H1 (cell line): ENCODE data around the gene MOB3B. TPM values are rescaled to one million over a fixed set of nuclear protein-coding genes. Genes with fewer than 3 reads are reported as not detected.

Experiments used
- CTCF ChIA-PET: fragments of 300-600 bp; sonication (Branson Sonifier 250); formaldehyde crosslinking; loops from one replicate; lab custom pipeline; 2021; ENCODE audit not compliant: partially characterized antibody; lab: Charles Lee
- POLR2A ChIA-PET: fragments of 300-600 bp; sonication (Branson Sonifier 250); formaldehyde crosslinking; loops from one replicate; lab custom pipeline; 2021; ENCODE audit warnings: inconsistent platforms; ENCODE audit not compliant: partially characterized antibody; lab: Charles Lee
- DNase-seq, 2 experiments: peaks; one replicate each; pipeline versions ENCODE4 v3.0.0 to v3.0.0-alpha.2; 2010 to 2022; ENCODE audit warnings: low spot score in 2 of 2, low read depth in 1 of 2, mixed read lengths in 1 of 2
- FAIRE-seq: peaks from 2 replicates; lab custom pipeline; 2011; peaks lifted over from hg19 to GRCh38; lab: Jason Lieb, UNC
- H2AFZ ChIP-seq: 2 replicates; pipeline ENCODE4 v1.8.1; 2012; ENCODE audit warnings: low read length, inconsistent platforms
- H2AK5ac ChIP-seq: 2 replicates; pipeline ENCODE4 v1.6.1; 2013; ENCODE audit warnings: low read depth, low read length
- H2BK120ac ChIP-seq: replicated peaks from 2 replicates; pipeline ENCODE3; 2013; ENCODE audit warnings: low read depth, low read length, inconsistent platforms
- H2BK12ac ChIP-seq: 2 replicates; pipeline ENCODE4 v1.6.1; 2013; ENCODE audit warnings: low read depth, low read length
- H2BK15ac ChIP-seq: 2 replicates; pipeline ENCODE4 v1.6.1; 2013; ENCODE audit warnings: low read length
- H2BK20ac ChIP-seq: 2 replicates; pipeline ENCODE4 v1.6.1; 2013; ENCODE audit warnings: low read length
- H2BK5ac ChIP-seq: 2 replicates; pipeline ENCODE4 v1.6.1; 2013; ENCODE audit warnings: low read depth, low read length
- H3K14ac ChIP-seq: 2 replicates; pipeline ENCODE4 v1.6.1; 2013; ENCODE audit warnings: inconsistent platforms; ENCODE audit not compliant: insufficient read length
- H3K18ac ChIP-seq: 2 replicates; pipeline ENCODE4 v1.6.1; 2013; ENCODE audit warnings: low read length; ENCODE audit errors: extremely low read depth
- H3K23ac ChIP-seq: 2 replicates; pipeline ENCODE4 v1.6.1; 2013; ENCODE audit warnings: inconsistent platforms; ENCODE audit not compliant: insufficient read length
- H3K23me2 ChIP-seq: 2 replicates; pipeline ENCODE4 v1.6.1; 2013; ENCODE audit warnings: low read depth, low read length
- H3K27ac ChIP-seq: 2 replicates; pipeline ENCODE4 v1.6.1; 2011; ENCODE audit warnings: low read depth, low read length, inconsistent platforms
- H3K27me3 ChIP-seq, 4 experiments: replicated peaks in 1 of 4; 1 replicate in 1 of 4; 2 replicates in 3 of 4; pipeline versions ENCODE4 v1.6.1 to v1.8.1; 2011 to 2013; ENCODE audit warnings: low read length in 3 of 4, mild to moderate bottlenecking in 3 of 4, inconsistent platforms in 2 of 4, mixed read lengths in 2 of 4, moderate library complexity in 1 of 4; ENCODE audit not compliant: control insufficient read depth in 3 of 4, insufficient read depth in 3 of 4; ENCODE audit errors: extremely low read depth in 1 of 4
- H3K36me3 ChIP-seq, 4 experiments: 2 replicates each; pipeline versions ENCODE4 v1.6.1 to v1.8.1; 2011 to 2013; ENCODE audit warnings: mild to moderate bottlenecking in 4 of 4, low read length in 3 of 4, moderate library complexity in 2 of 4, control low read depth in 1 of 4, inconsistent platforms in 1 of 4; ENCODE audit not compliant: insufficient read depth in 4 of 4, control insufficient read depth in 2 of 4
- H3K4ac ChIP-seq: replicated peaks from 2 replicates; pipeline ENCODE3; 2013; ENCODE audit warnings: low read length, low read depth, mixed read lengths, inconsistent platforms; ENCODE audit not compliant: insufficient read length
- H3K4me1 ChIP-seq, 4 experiments: replicated peaks in 1 of 4; 1 replicate in 1 of 4; 2 replicates in 3 of 4; pipeline versions ENCODE4 v1.6.1 to v1.8.1; 2011 to 2013; ENCODE audit warnings: low read length in 3 of 4, inconsistent platforms in 2 of 4, mixed read lengths in 1 of 4; ENCODE audit not compliant: insufficient read depth in 4 of 4, control insufficient read depth in 3 of 4
- H3K4me2 ChIP-seq, 2 experiments: 2 replicates each; pipeline versions ENCODE4 v1.6.1 to v1.8.1; 2011 to 2013; ENCODE audit warnings: low read depth in 2 of 2, low read length in 2 of 2, control low read depth in 1 of 2, inconsistent platforms in 1 of 2, mild to moderate bottlenecking in 1 of 2; ENCODE audit not compliant: insufficient read depth in 1 of 2
- H3K4me3 ChIP-seq, 4 experiments: fragments of 200-600, 300-600 bp in 1 of 4; sonication (generic), shearing (Covaris generic), sonication (Bioruptor Twin) in 1 of 4; 2 replicates each; pipeline versions ENCODE4 v1.5.1 to v1.8.1; 2011 to 2016; ENCODE audit warnings: low read length in 4 of 4, low read depth in 3 of 4, control low read depth in 2 of 4, inconsistent platforms in 2 of 4, mild to moderate bottlenecking in 2 of 4, mixed read lengths in 1 of 4, moderate library complexity in 1 of 4; ENCODE audit not compliant: insufficient read depth in 2 of 4; ENCODE audit errors: extremely low read depth in 1 of 4
- H3K56ac ChIP-seq: replicated peaks from 2 replicates; pipeline ENCODE3; 2013; ENCODE audit warnings: low read depth, mild to moderate bottlenecking, mixed read lengths, low read length, inconsistent platforms; ENCODE audit not compliant: insufficient read length
- H3K79me1 ChIP-seq: 2 replicates; pipeline ENCODE4 v1.6.1; 2013; ENCODE audit warnings: low read depth, low read length, control low read depth
- H3K79me2 ChIP-seq, 2 experiments: 2 replicates each; pipeline versions ENCODE4 v1.6.1 to v1.8.1; 2012 to 2013; ENCODE audit warnings: low read length in 2 of 2, mild to moderate bottlenecking in 2 of 2, inconsistent platforms in 1 of 2; ENCODE audit not compliant: insufficient read depth in 2 of 2, control insufficient read depth in 1 of 2
- H3K9ac ChIP-seq, 4 experiments: replicated peaks in 1 of 4; 1 replicate in 1 of 4; 2 replicates in 3 of 4; pipeline versions ENCODE4 v1.6.1 to v1.8.1; 2011 to 2013; ENCODE audit warnings: low read depth in 3 of 4, low read length in 3 of 4, control low read depth in 2 of 4, mild to moderate bottlenecking in 2 of 4, moderate library complexity in 2 of 4, inconsistent platforms in 1 of 4; ENCODE audit errors: extremely low read depth in 1 of 4
- H3K9me3 ChIP-seq, 2 experiments: 2 replicates each; pipeline versions ENCODE4 v1.6.1 to v1.8.1; 2012 to 2013; ENCODE audit warnings: mild to moderate bottlenecking in 2 of 2, moderate library complexity in 2 of 2, control low read depth in 1 of 2, inconsistent platforms in 1 of 2, low read depth in 1 of 2, low read length in 1 of 2, mixed read lengths in 1 of 2; ENCODE audit not compliant: insufficient read depth in 2 of 2
- H4K20me1 ChIP-seq, 2 experiments: replicated peaks in 1 of 2; 2 replicates each; pipeline versions ENCODE3 to v1.8.1; 2011 to 2013; ENCODE audit warnings: inconsistent platforms in 2 of 2, low read length in 2 of 2, mild to moderate bottlenecking in 1 of 2; ENCODE audit not compliant: insufficient read depth in 2 of 2, control insufficient read depth in 1 of 2
- H4K5ac ChIP-seq: 2 replicates; pipeline ENCODE4 v1.6.1; 2013; ENCODE audit warnings: low read length, low read depth, mixed read lengths, inconsistent platforms; ENCODE audit not compliant: insufficient read length
- H4K8ac ChIP-seq: 2 replicates; pipeline ENCODE4 v1.8.0; 2013; ENCODE audit warnings: mild to moderate bottlenecking, moderate library complexity, low read length, inconsistent platforms; ENCODE audit not compliant: insufficient read depth; ENCODE audit errors: extremely low read depth
- H4K91ac ChIP-seq: replicated peaks from 2 replicates; pipeline ENCODE3; 2013; ENCODE audit warnings: low read length, mixed read lengths, inconsistent platforms; ENCODE audit not compliant: insufficient read length
- BCL11A ChIP-seq, 2 experiments: IDR thresholded peaks; one replicate each; pipeline ENCODE4 v1.6.1; 2011; ENCODE audit warnings: low read depth in 2 of 2, low read length in 2 of 2, mild to moderate bottlenecking in 2 of 2
- CBX8 ChIP-seq: fragments of 300-800, 300-1000 bp; sonication (generic); IDR thresholded peaks from 2 replicates; pipeline ENCODE4 v1.7.1; 2016; ENCODE audit warnings: low read depth, low read length, borderline replicate concordance
- CEBPB ChIP-seq: IDR thresholded peaks from 2 replicates; pipeline ENCODE4 v1.6.1; 2012; ENCODE audit warnings: low read depth, low read length
- CTBP2 ChIP-seq: IDR thresholded peaks from 2 replicates; pipeline ENCODE4 v1.7.0; 2011; ENCODE audit warnings: borderline replicate concordance, mild to moderate bottlenecking, moderate library complexity, mixed read lengths, low read length; ENCODE audit not compliant: insufficient read depth, insufficient read length
- GTF2F1 ChIP-seq: IDR thresholded peaks from 2 replicates; pipeline ENCODE4 v1.6.1; 2012; ENCODE audit warnings: low read depth, low read length, improper control_type of control experiment, borderline replicate concordance
- MAX ChIP-seq: IDR thresholded peaks from 2 replicates; pipeline ENCODE4 v1.6.1; 2012; ENCODE audit warnings: inconsistent platforms
- SAP30 ChIP-seq: fragments of 300-600 bp; sonication (generic); IDR thresholded peaks from 2 replicates; pipeline ENCODE4 v1.7.1; 2012; ENCODE audit warnings: low read length, moderate library complexity, mild to moderate bottlenecking, inconsistent platforms; ENCODE audit not compliant: insufficient read depth, insufficient replicate concordance
- SUZ12 ChIP-seq: fragments of 200-600 bp; sonication (generic); IDR thresholded peaks from 2 replicates; pipeline ENCODE4 v1.6.1; 2012; ENCODE audit warnings: mild to moderate bottlenecking, inconsistent platforms, low read length, moderate library complexity, mixed read lengths
- TAF1 ChIP-seq: IDR thresholded peaks from 2 replicates; pipeline ENCODE4 v1.6.1; 2011; ENCODE audit warnings: mild to moderate bottlenecking, low read depth, low read length
- USF2 ChIP-seq: IDR thresholded peaks from 2 replicates; pipeline ENCODE4 v1.6.1; 2011; ENCODE audit warnings: low read length, improper control_type of control experiment
- WGBS, 2 experiments: shearing (Covaris generic) in 1 of 2; methylation state at CpG; one replicate each; pipeline versions ENCODE4 v1.1.6 to v1.1.7; 2013 to 2015; ENCODE audit warnings: low lambda C conversion rate in 2 of 2, mixed read lengths in 2 of 2, inconsistent platforms in 1 of 2, low coverage in 1 of 2, missing lambda C conversion rate in 1 of 2; ENCODE audit not compliant: insufficient replicate concordance in 2 of 2, insufficient coverage in 1 of 2, insufficient read length in 1 of 2; ENCODE audit errors: extremely low coverage in 1 of 2, missing lambda C conversion rate in 1 of 2; 5-methylcytosine and 5-hydroxymethylcytosine counted together
- polyA plus RNA-seq, 7 experiments: library from polyadenylated mRNA; depleted of rRNA in 3 of 7; stranded (reverse) in 5 of 7; unstranded in 2 of 7; fragments of >200 nt in 5 of 7; fragments of 200-250 nt in 2 of 7; gene quantifications; 1 replicate in 5 of 7; 2 replicates in 1 of 7; 4 replicates in 1 of 7; pipeline versions ENCODE4 v1.2.1 to v1.2.3, GENCODE V29; 2011 to 2013; ENCODE audit warnings: missing spikeins in 2 of 7, mixed read lengths in 2 of 7
- total RNA-seq: library from RNA; stranded (reverse); fragmentation: NEBNext Ultra II Directional; extraction: Animal tissue kit (Norgen Biotek cat#: 25700); gene quantifications from 2 replicates; pipeline ENCODE4 v1.2.1, GENCODE V29; 2021

MOB3B gene
- total and polyA plus RNA-seq, 2 of the 8 experiments (the other 6 are each of a cell fraction or from before 2014, with no cell fraction given) = 12.7 to 16.1 TPM

DNA sequence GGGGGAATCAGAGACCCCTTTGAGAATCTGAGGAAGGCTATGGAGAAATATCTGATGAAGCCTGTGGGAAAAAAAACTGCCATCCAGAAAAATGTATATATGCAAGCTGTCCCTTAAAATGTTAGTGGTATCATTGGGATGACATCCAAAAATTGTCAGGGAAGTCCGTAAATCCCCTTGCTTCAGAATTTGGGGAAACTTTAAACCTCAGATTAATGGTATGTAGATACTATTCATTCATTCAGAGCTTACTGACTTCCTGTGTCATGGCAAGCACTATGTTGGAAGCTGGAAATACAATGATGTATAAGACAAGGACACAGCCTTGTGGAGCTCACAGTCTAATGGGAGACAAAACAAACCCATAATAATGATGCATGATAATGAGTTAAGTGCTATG is 10.9 kb upstream of the MOB3B start:
- Histone ChIP-seq H4K8ac (no peak overlapping the region), H4K5ac (no peak overlapping the region), H3K27me3 (no peaks in the 10 kb centered on the region), H2BK120ac (no peak overlapping the region), H2AFZ (no peak overlapping the region), H3K14ac (no peak overlapping the region), H2BK12ac (no peak overlapping the region), H3K79me2 (no peaks in the 10 kb centered on the region), H3K9ac (no peak overlapping the region), H3K4ac (no peak overlapping the region), H2BK15ac (no peak overlapping the region), H3K4me3 (no peak overlapping the region), H3K23me2 (no peaks in the 10 kb centered on the region), H2AK5ac (no peak overlapping the region), H3K27ac (no peak overlapping the region), H3K4me2 (no peak overlapping the region), H4K91ac (no peak overlapping the region), H3K4me1 (peaks cover 0 to 5% (median 1%) of the 10 kb centered on the region in 4 experiments; a peak in 2 of 7 replicates), H3K9me3 (no peaks in the 10 kb centered on the region), H3K18ac (no peak overlapping the region), H3K79me1 (no peaks in the 10 kb centered on the region), H2BK5ac (no peak overlapping the region), H2BK20ac (no peak overlapping the region), H3K36me3 (peaks cover 0 to 12% (median 4%) of the 10 kb centered on the region in 4 experiments; a peak in 3 of 8 replicates), H4K20me1 (no peaks in the 10 kb centered on the region), H3K23ac (no peak overlapping the region), H3K56ac (no peak overlapping the region)
- FAIRE-seq = no peak
- 100% methylated on average over 1 of the region's 1 CpG; no CpG with 5 or more reads in 1 of the 2 experiments for WGBS, 2 experiments
- DNase-seq = no peak
- TF ChIP-seq CEBPB (no peak), USF2 (no peak), SUZ12 (no peak), CBX8 (no peak), BCL11A (IDR thresholded peaks at IDR 0.05; ENCODE audit: low read depth in 2 of 2, low read length in 2 of 2) (no peak), CTBP2 (no peak), GTF2F1 (no peak), MAX (no peak), SAP30 (no peak), TAF1 (no peak)
- CTCF ChIA-PET = interaction anchor here (0.6 to 2.4 kb wide), 3 partner anchors 77 to 208 kb away, joined by 3 to 8 read pairs (median 6); no protein-coding TSS in a partner anchor
- POLR2A ChIA-PET = no interaction called here
